Heart left ventricle (tissue), 13 donors: Measurements from ENCODE around the gene OLR1.

Experiments
- POLR2A ChIP-seq, 2 donors: fragments of 450-650 bp; IDR thresholded peaks; one replicate each; pipeline ENCODE4 v1.6.1; 2017; ENCODE audit warnings: antibody characterized with exemption in 2 of 2, mild to moderate bottlenecking in 2 of 2, moderate library complexity in 2 of 2
- TF ChIP-seq, protein P1 (sequence below), 12 donors: fragments of 200-600 bp; sonication (generic) in 4 of 12; IDR thresholded peaks; one replicate each; pipeline versions ENCODE4 v1.5.0 to v1.8.0; 2018 to 2022; ENCODE audit warnings: antibody characterized with exemption in 12 of 12, mild to moderate bottlenecking in 5 of 12
- donor health status: ischemic (EF 13 %, LVEDD 7.1; RV severe dilation, severe dysfunction).
- donor health status: DM: no; HTN: yes; CAD: no.
- donor health status: DM: no; HTN: no; CAD: no.
- donor health status: ischemic (EF 25% LVEDD 6.9; RV normal size, moderate dysfunction).
- donor health status: ischemic (EF 25% LVEDD 5.7; RV mildly dilated, moderate dysfunction).
- donor health status: ischemic (EF 35%, LVEDD 5.7; RV mildly dilated, moderate dysfunction).
- donor health status: nonischemic (EF 11% LVEDD 7.7; RV severe dilation, severe dysfunction).
- donor health status: DM: yes; HTN: yes; CAD: no.
- donor health status: PGD.
- donor health status: ischemic (EF 29% LVEDD 5.4; RV normal size, mild dysfunction).
- donor health status: nonischemic (EF 23%, LVEDD 6.1; RV moderate dilation, normal function).

DNA sequence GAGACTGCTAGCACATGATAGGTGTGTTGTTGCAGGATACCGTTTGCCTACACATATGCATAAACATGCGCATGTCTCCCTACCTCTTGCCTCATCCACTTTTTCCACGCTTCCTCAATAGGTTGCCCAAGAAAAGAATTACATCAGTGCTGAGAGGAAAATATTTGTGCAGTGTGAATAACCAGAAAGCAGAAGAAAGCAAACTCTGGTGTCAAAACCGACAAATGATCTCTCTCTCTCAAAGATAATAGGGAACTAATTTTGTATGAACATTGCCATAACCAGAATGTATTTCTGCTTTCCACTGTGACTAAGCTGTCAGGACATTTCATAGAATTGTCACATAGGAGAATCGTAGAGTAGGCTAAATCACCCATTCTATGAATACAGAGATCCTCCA, 43.2 kb downstream of the OLR1 start:
- TF ChIP-seq, protein P1, sequence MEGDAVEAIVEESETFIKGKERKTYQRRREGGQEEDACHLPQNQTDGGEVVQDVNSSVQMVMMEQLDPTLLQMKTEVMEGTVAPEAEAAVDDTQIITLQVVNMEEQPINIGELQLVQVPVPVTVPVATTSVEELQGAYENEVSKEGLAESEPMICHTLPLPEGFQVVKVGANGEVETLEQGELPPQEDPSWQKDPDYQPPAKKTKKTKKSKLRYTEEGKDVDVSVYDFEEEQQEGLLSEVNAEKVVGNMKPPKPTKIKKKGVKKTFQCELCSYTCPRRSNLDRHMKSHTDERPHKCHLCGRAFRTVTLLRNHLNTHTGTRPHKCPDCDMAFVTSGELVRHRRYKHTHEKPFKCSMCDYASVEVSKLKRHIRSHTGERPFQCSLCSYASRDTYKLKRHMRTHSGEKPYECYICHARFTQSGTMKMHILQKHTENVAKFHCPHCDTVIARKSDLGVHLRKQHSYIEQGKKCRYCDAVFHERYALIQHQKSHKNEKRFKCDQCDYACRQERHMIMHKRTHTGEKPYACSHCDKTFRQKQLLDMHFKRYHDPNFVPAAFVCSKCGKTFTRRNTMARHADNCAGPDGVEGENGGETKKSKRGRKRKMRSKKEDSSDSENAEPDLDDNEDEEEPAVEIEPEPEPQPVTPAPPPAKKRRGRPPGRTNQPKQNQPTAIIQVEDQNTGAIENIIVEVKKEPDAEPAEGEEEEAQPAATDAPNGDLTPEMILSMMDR (IDR thresholded peaks at IDR 0.05): no peak
- no peak for TF ChIP-seq POLR2A (IDR thresholded peaks at IDR 0.05)
